IMR-90 (cell line): ENCODE results near the gene ANKRD6. TPM values are rescaled to one million over a fixed set of nuclear protein-coding genes. Genes with fewer than 3 reads are reported as not detected.

Experiments used
- ATAC-seq: fragments of 200-7000 bp; cut with Tn5 transposase; 2 replicates; pipeline ENCODE4 v1.9.1; 2020; ENCODE audit warnings: low read depth, mild to moderate bottlenecking, moderate library complexity
- BruUV-seq: library from RNA; stranded (reverse); fragments of 400-500 nt; replicated peaks from 2 replicates; lab custom pipeline; 2021; lab: Mats Ljungman, UMichigan
- CTCF ChIA-PET: fragments of 300-600 bp; formaldehyde crosslinking; extraction: SDS; loops from one replicate; lab custom pipeline; 2021; ENCODE audit warnings: antibody characterized with exemption; lab: Yijun Ruan, JAX
- POLR2A ChIA-PET: fragments of 300-600 bp; sonication (Branson Sonifier 250); formaldehyde crosslinking; loops from one replicate; lab custom pipeline; 2022; ENCODE audit warnings: antibody characterized with exemption; ENCODE audit not compliant: unreplicated experiment; lab: Charles Lee
- DNase-seq: peaks from one replicate; pipeline ENCODE4 v3.0.0; 2013
- H2AFZ ChIP-seq: replicated peaks from 2 replicates; pipeline ENCODE3; 2013; ENCODE audit warnings: low read length, mild to moderate bottlenecking; ENCODE audit not compliant: poor library complexity
- H2AK5ac ChIP-seq: 2 replicates; pipeline ENCODE4 v1.6.1; 2013; ENCODE audit warnings: low read depth, low read length, inconsistent platforms
- H2AK9ac ChIP-seq: replicated peaks from 2 replicates; pipeline ENCODE3; 2013; ENCODE audit warnings: mild to moderate bottlenecking, low read depth, low read length, moderate library complexity; ENCODE audit not compliant: poor library complexity
- H2BK120ac ChIP-seq: 2 replicates; pipeline ENCODE4 v1.6.1; 2013; ENCODE audit warnings: low read depth, low read length, inconsistent platforms
- H2BK15ac ChIP-seq: 3 replicates; pipeline ENCODE4 v1.6.1; 2013; ENCODE audit warnings: low read depth, low read length, inconsistent platforms
- H2BK20ac ChIP-seq: 2 replicates; pipeline ENCODE4 v1.6.1; 2013; ENCODE audit warnings: low read depth, mild to moderate bottlenecking, inconsistent platforms, low read length, moderate library complexity
- H2BK5ac ChIP-seq: 2 replicates; pipeline ENCODE4 v1.6.1; 2013; ENCODE audit warnings: mild to moderate bottlenecking, low read depth, low read length, inconsistent platforms; ENCODE audit not compliant: poor library complexity, severe bottlenecking
- H3K14ac ChIP-seq: replicated peaks from 2 replicates; pipeline ENCODE4 v1.6.1; 2013; ENCODE audit warnings: low read depth, low read length, inconsistent platforms
- H3K18ac ChIP-seq: 2 replicates; pipeline ENCODE4 v1.6.1; 2013; ENCODE audit warnings: low read depth, low read length, control low read depth
- H3K23ac ChIP-seq: 2 replicates; pipeline ENCODE4 v1.6.1; 2013; ENCODE audit warnings: low read depth, low read length, inconsistent platforms
- H3K27ac ChIP-seq: 2 replicates; pipeline ENCODE4 v1.5.1; 2013; ENCODE audit warnings: mild to moderate bottlenecking, control low read depth, low read length; ENCODE audit not compliant: insufficient read depth
- H3K27me3 ChIP-seq: 2 replicates; pipeline ENCODE4 v1.6.1; 2013; ENCODE audit warnings: low read length; ENCODE audit not compliant: control insufficient read depth, insufficient read depth
- H3K36me3 ChIP-seq: 2 replicates; pipeline ENCODE4 v1.6.1; 2013; ENCODE audit warnings: low read length, mixed read lengths; ENCODE audit not compliant: control insufficient read depth, insufficient read depth
- H3K4ac ChIP-seq: 2 replicates; pipeline ENCODE4 v1.6.1; 2013; ENCODE audit warnings: low read depth, low read length, inconsistent platforms
- H3K4me1 ChIP-seq: 2 replicates; pipeline ENCODE4 v1.6.1; 2013; ENCODE audit warnings: low read length, mixed read lengths; ENCODE audit not compliant: control insufficient read depth, insufficient read depth
- H3K4me2 ChIP-seq: 2 replicates; pipeline ENCODE4 v1.6.1; 2013; ENCODE audit warnings: low read depth, mild to moderate bottlenecking, control low read depth, low read length, moderate library complexity
- H3K4me3 ChIP-seq: 2 replicates; pipeline ENCODE4 v1.5.1; 2013; ENCODE audit warnings: low read depth, mild to moderate bottlenecking, control low read depth, low read length, moderate library complexity; ENCODE audit not compliant: insufficient read depth
- H3K56ac ChIP-seq: 2 replicates; pipeline ENCODE4 v1.6.1; 2013; ENCODE audit warnings: low read length, inconsistent platforms; ENCODE audit not compliant: insufficient read depth; ENCODE audit errors: extremely low read depth
- H3K79me1 ChIP-seq, 2 experiments: 2 replicates each; pipeline ENCODE4 v1.6.1; 2013; ENCODE audit warnings: low read length in 2 of 2, inconsistent platforms in 1 of 2, low read depth in 1 of 2
- H3K9ac ChIP-seq: 2 replicates; pipeline ENCODE4 v1.6.1; 2013; ENCODE audit warnings: low read depth, low read length, control low read depth
- H3K9me1 ChIP-seq: 2 replicates; pipeline ENCODE4 v1.6.1; 2013; ENCODE audit warnings: low read length, inconsistent platforms; ENCODE audit not compliant: insufficient read depth
- H3K9me3 ChIP-seq: 2 replicates; pipeline ENCODE4 v1.6.1; 2013; ENCODE audit warnings: low read length; ENCODE audit not compliant: control insufficient read depth, insufficient read depth
- H4K20me1 ChIP-seq: 2 replicates; pipeline ENCODE4 v1.6.1; 2013; ENCODE audit warnings: low read length, inconsistent platforms; ENCODE audit not compliant: insufficient read depth
- H4K5ac ChIP-seq: 2 replicates; pipeline ENCODE4 v1.6.1; 2013; ENCODE audit warnings: mild to moderate bottlenecking, low read depth, low read length, control low read depth
- H4K8ac ChIP-seq, 2 experiments: 2 replicates each; pipeline ENCODE4 v1.6.1; 2013; ENCODE audit warnings: low read depth in 2 of 2, low read length in 2 of 2, control low read depth in 1 of 2, inconsistent platforms in 1 of 2
- H4K91ac ChIP-seq: 2 replicates; pipeline ENCODE4 v1.6.1; 2013; ENCODE audit warnings: low read depth, low read length, inconsistent platforms; ENCODE audit not compliant: insufficient read depth
- BHLHE40 ChIP-seq: fragments of 150-350 bp; IDR thresholded peaks from 2 replicates; pipeline ENCODE4 v1.6.1; 2016; ENCODE audit warnings: mild to moderate bottlenecking, low read depth, low read length
- CEBPB ChIP-seq: IDR thresholded peaks from 2 replicates; pipeline ENCODE4 v1.6.1; 2012; ENCODE audit warnings: low read depth, low read length, improper control_type of control experiment
- CHD1 ChIP-seq: IDR thresholded peaks from 2 replicates; pipeline ENCODE4 v1.6.1; 2012; ENCODE audit warnings: low read depth, low read length, improper control_type of control experiment
- CTCF ChIP-seq: conservative IDR thresholded peaks from 2 replicates; pipeline ENCODE4 v1.5.1; 2012; ENCODE audit warnings: mild to moderate bottlenecking, low read depth, low read length, improper control_type of control experiment
- MAFK ChIP-seq: IDR thresholded peaks from 2 replicates; pipeline ENCODE4 v1.6.1; 2012; ENCODE audit warnings: low read depth, low read length, improper control_type of control experiment
- NFE2L2 ChIP-seq: fragments of 150-350 bp; IDR thresholded peaks from 2 replicates; pipeline ENCODE4 v1.6.1; 2016; ENCODE audit warnings: low read depth, mild to moderate bottlenecking, low read length
- RAD21 ChIP-seq: IDR thresholded peaks from 2 replicates; pipeline ENCODE4 v1.6.1; 2012; ENCODE audit warnings: low read length, improper control_type of control experiment
- SMC3 ChIP-seq: fragments of 150-350 bp; IDR thresholded peaks from 2 replicates; pipeline ENCODE4 v1.6.1; 2016; ENCODE audit warnings: low read depth, mild to moderate bottlenecking, antibody characterized with exemption, low read length, moderate library complexity
- WGBS, 2 experiments: methylation state at CpG; one replicate each; pipeline versions ENCODE4 v1.1.5 to v1.1.7; 2013; ENCODE audit warnings: missing lambda C conversion rate in 2 of 2; ENCODE audit not compliant: insufficient read length in 1 of 2; ENCODE audit errors: extremely low coverage in 2 of 2; 5-methylcytosine and 5-hydroxymethylcytosine counted together
- dilution Hi-C: fragments of 300-500 bp; cut with HindIII; formaldehyde crosslinking; loops from one replicate; pipeline ENCODE4 v1.14.3; 2018; ENCODE audit warnings: low sequenced_read_pairs; ENCODE audit not compliant: unreplicated experiment
- in situ Hi-C: fragments of 300-500 bp; cut with MboI; formaldehyde crosslinking; loops from 3 replicates; pipeline ENCODE4 v1.14.3; 2019; ENCODE audit warnings: low sequenced_read_pairs, inconsistent platforms, mixed read lengths
- intact Hi-C: fragments of 100-400 bp; cut with micrococcal nuclease; formaldehyde crosslinking; loops from 2 replicates; pipeline ENCODE4 v1.10.0; 2022
- polyA plus RNA-seq, 3 experiments: library from polyadenylated mRNA; depleted of rRNA; stranded (reverse); fragments of >200 nt; gene quantifications; 2 replicates each; pipeline ENCODE4 v1.2.3, GENCODE V29; 2012; ENCODE audit warnings: low replicate concordance in 1 of 3
- total RNA-seq: library from RNA; depleted of rRNA; stranded (reverse); fragments of >200 nt; gene quantifications from 2 replicates; pipeline ENCODE4 v1.2.3, GENCODE V29; 2012

Gene ANKRD6
- total and polyA plus RNA-seq, 2 of the 4 experiments (the other 2 are of a cell fraction): 0.12 to 0.18 TPM

- in situ Hi-C loops: no loop called here
Measured at GRCh38 chr6:89443658-89444057, 10.7 kb downstream of the ANKRD6 start.

More at GRCh38 chr6:89443658-89444057, 10.7 kb downstream of the ANKRD6 start:
- Histone ChIP-seq H4K8ac (no peak overlapping the region), H2BK15ac (no peak overlapping the region), H3K9me3 (no peaks in the 10 kb centered on the region), H3K23ac (no peak overlapping the region), H3K27me3 (no peaks in the 10 kb centered on the region), H4K5ac (no peak overlapping the region), H2AFZ (no peak overlapping the region), H2BK20ac (no peak overlapping the region), H3K9me1 (no peaks in the 10 kb centered on the region), H3K9ac (no peak overlapping the region), H3K36me3 (no peaks in the 10 kb centered on the region), H4K91ac (no peak overlapping the region), H3K4me2 (no peak overlapping the region), H3K79me1 (no peaks in the 10 kb centered on the region), H4K20me1 (no peaks in the 10 kb centered on the region), H3K18ac (no peak overlapping the region), H3K4me3 (no peak overlapping the region), H3K4me1 (no peaks in the 10 kb centered on the region), H2BK120ac (no peak overlapping the region), H3K14ac (no peak overlapping the region), H2AK5ac (no peak overlapping the region), H2AK9ac (no peak overlapping the region), H3K56ac (no peak overlapping the region), H3K27ac (no peak overlapping the region), H3K4ac (no peak overlapping the region), H2BK5ac (no peak overlapping the region)
- WGBS, 2 experiments: 20% methylated on average over 1 of the region's 5 CpGs; no CpG with 5 or more reads in 1 of the 2 experiments
- ChIA-PET CTCF (no interaction called here), POLR2A (no interaction called here)
- intact Hi-C loops: no loop called here
- ATAC-seq: no peak
- no peak for DNase-seq
- no TSS peak for BruUV-seq
- dilution Hi-C loops: no loop called here
- no peak for TF ChIP-seq MAFK
- no peak for TF ChIP-seq SMC3
- TF ChIP-seq CHD1: no peak
- no peak for TF ChIP-seq NFE2L2
- TF ChIP-seq CEBPB: no peak
- TF ChIP-seq BHLHE40: no peak
- TF ChIP-seq RAD21: no peak
- no peak for TF ChIP-seq CTCF
